NOMO-1 (cell line): ENCODE measurements around the gene DUSP15.

Experiments used
- DNase-seq, 2 experiments: peaks; one replicate each; lab custom pipeline; 2025; ENCODE audit not compliant: unreplicated experiment in 2 of 2; lab: John Stamatoyannopoulos, UW

Gene DUSP15, protein sequence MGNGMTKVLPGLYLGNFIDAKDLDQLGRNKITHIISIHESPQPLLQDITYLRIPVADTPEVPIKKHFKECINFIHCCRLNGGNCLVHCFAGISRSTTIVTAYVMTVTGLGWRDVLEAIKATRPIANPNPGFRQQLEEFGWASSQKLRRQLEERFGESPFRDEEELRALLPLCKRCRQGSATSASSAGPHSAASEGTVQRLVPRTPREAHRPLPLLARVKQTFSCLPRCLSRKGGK

GRCh38 chr20:31869942-31870725 lies at the start of gene DUSP15, which contains the start of gene TTLL9:
Gene DUSP15, minus strand, starts transcription at chr20:31870527. Its CDS starts 190 bp downstream, at chr20:31870337.
Gene TTLL9, plus strand, starts transcription at chr20:31870634. Its CDS starts 493 bp downstream, at chr20:31871127.
- no peak for DNase-seq

DNA sequence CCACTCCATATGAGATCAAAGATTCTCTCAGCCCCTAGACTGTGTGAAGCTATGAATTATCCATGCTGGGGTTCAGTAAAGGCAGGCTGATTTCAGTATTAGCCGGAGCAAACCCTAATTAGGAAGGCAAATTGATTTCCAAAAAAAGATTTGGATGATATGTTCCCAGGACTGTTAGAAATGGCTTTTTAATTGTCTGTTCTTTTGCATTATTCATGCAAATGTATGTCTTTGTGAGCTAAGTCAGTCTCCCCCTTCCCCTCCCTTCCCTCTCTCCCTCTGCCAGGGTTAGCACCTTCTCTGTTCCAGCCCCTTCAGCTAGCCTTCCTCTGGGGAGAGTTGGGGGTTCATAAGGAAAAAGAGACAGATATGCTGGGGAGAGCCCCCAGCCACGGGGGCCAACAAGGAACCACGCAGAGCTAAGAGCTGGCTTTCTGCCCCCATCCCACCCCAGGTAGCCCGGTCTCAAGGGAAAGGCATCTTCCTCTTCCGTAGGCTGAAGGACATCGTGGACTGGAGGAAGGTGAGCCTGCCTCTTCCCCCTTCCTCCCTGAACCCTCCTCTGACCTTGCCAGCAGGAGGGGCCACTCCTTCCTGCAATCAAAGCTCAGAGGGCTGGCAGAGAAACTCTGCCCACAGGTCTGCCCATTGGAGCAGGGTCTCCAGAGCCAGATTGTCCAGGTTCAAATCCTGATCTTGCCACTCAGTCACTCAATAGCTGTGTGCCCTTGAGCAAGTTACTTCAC lies 49.3 kb upstream of the DUSP15 start:
- no peak for DNase-seq

DNA sequence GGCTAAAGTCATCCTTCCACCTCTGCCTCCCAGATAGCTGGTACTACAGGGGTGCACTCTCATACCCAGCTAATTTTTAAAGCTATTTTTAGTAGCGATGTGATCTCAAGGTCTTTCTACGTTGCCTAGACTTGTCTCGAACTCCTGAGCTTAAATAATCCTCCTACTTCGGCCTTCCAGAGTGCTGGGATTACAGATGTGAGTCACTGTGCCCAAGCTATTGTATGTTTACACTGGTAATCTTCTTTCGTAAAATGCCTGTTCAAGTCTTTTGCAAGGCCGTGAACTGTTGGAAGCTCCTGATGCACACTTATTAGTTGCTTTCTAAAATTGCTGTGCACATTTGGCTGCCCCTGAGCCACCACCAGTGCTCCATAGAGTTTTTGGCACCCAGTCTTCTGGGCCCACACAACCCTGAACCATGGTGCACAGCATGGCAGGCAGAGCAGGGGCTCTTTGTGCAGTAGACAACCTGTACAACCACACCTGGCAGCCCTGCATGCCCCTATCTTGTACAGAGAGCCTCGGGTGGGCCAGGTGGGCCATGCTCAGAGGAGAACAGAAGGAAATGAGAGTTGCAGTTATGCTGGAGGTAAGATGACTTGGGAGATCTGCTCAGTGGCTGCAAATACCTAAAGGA lies 48.3 kb upstream of the DUSP15 start:
- no peak for DNase-seq

- DNase-seq, result peak; percentile 39 to 70
Observed at GRCh38 chr20:31917962-31918412, 47.7 kb upstream of the DUSP15 start.

GRCh38 chr20:31916708-31917107 lies 46.4 kb upstream of the DUSP15 start:
- DNase-seq, result no peak

- DNase-seq, result no peak
Observed at GRCh38 chr20:31915491-31916280, 45.4 kb upstream of the DUSP15 start.

GRCh38 chr20:31914170-31914569 lies 43.8 kb upstream of the DUSP15 start:
- DNase-seq, result no peak

GRCh38 chr20:31913431-31914157 lies 43.3 kb upstream of the DUSP15 start:
- no peak for DNase-seq

GRCh38 chr20:31910071-31910803 lies 39.9 kb upstream of the DUSP15 start:
- DNase-seq, result no peak

- DNase-seq, result no peak
Observed at GRCh38 chr20:31909253-31910070, 39.1 kb upstream of the DUSP15 start.

GRCh38 chr20:31908424-31908823 lies 38.1 kb upstream of the DUSP15 start:
- DNase-seq, result no peak

GRCh38 chr20:31908016-31908415 lies 37.7 kb upstream of the DUSP15 start:
- DNase-seq, result no peak

DNA sequence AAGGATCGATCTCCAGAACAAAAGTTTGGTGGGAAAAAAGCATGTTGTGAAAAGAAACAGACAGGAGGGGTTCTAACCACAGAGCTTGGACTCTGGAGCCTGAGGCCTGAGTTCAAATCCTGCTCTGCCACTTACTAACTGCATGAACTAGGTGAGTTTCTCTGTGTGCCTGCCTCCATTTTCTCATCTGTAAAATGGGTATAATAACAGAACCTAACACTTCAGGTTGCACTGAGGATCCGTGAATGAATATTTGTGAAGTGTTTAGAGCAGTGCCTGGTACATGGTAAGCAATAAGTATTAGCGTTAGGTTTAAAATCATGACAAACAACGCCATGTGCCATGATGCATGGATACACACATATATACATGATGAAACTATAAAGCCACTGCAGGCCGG lies 36.7 kb upstream of the DUSP15 start:
- DNase-seq, result no peak

GRCh38 chr20:31906001-31906400 lies 35.7 kb upstream of the DUSP15 start:
- DNase-seq, result no peak

DNA sequence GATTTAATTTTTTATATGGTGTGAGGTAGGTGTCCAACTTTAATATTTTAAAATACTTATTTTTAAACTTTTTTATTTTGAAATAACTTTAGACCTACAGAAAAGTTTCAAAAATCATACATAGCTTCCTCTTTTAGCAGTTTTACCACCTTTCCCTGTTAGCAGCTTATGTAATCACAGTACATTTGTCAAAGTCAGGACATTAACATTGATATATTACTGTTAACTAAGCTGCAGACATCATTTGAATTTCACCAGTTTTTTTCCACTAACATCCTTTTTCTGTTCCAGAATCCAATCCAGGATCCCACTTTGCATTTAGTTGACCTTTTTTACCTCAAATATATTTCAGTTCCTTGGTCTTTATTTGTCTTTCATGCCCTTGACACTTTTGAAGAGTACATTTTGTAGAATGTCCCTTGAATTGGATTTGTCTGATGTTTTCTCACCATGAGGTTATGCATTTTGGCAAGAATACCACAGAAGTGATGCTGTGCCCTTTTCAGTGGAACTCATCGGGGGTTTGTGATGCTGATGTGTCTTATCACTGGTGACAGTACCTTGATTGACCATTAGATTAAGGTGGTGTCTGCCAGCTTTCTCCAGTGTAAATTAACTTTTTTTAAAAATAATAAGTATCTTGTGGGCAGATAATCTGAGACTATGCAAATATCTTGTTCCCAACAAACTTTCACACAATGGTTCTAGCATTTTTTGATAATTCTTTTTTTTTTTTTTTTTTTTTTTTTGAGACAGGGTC lies 33.5 kb upstream of the DUSP15 start:
- DNase-seq, result peak; percentile 47 to 86

DNA sequence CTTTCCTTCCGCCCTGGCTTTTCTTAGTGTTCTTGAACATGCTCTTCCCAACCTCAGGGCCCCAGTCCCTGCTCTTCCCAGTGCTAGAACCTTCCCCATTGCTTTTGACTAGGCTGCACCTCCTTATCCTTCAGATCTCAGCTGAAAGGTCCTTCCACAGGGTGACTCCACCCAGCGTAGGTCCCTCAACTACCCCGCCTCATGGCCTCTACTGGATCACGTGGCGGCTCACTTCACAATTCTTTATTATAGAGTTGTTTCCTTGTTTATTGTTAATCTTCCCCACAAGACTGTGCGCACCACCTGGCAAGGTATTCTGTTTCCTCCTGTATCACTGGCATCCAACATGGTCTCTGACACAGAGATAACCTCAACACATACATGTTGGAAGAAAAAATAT lies 31.3 kb upstream of the DUSP15 start:
- no peak for DNase-seq

GRCh38 chr20:31897541-31897940 lies 27.2 kb upstream of the DUSP15 start:
- no peak for DNase-seq
